Loucy (cell line): Measurements from ENCODE around the gene OR2L3.

Experiments
- EZH2phosphoT487 ChIP-seq: fragments of 200-600 bp; IDR thresholded peaks from 2 replicates; pipeline ENCODE4 v1.6.1; 2018; ENCODE audit warnings: antibody characterized with exemption, mild to moderate bottlenecking, moderate library complexity, borderline replicate concordance
- TF ChIP-seq, protein P1 (sequence below): fragments of 200-600 bp; sonication (generic); conservative IDR thresholded peaks from 2 replicates; pipeline ENCODE4 v1.5.1; 2014; ENCODE audit warnings: mild to moderate bottlenecking, antibody characterized with exemption, low read length

DNA sequence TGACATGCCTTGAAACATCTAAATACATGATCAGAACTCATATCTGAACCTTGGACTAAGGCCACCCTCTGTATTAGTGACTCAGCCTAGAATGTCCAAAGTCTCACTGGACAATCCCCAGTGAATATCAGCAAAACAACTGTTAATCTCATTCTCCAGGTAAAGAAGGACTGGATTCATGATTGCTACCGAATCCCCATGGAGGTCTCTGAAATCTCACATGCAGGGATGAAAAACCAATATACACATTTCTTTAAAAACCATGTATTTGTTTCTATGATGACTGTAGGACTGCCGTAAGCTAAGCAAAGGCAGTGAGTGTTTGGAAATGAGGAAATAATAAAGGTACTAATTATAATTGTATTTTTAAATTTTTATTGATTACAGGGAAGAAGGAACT lies at the start of gene OR2L3:
- TF ChIP-seq, protein P1, sequence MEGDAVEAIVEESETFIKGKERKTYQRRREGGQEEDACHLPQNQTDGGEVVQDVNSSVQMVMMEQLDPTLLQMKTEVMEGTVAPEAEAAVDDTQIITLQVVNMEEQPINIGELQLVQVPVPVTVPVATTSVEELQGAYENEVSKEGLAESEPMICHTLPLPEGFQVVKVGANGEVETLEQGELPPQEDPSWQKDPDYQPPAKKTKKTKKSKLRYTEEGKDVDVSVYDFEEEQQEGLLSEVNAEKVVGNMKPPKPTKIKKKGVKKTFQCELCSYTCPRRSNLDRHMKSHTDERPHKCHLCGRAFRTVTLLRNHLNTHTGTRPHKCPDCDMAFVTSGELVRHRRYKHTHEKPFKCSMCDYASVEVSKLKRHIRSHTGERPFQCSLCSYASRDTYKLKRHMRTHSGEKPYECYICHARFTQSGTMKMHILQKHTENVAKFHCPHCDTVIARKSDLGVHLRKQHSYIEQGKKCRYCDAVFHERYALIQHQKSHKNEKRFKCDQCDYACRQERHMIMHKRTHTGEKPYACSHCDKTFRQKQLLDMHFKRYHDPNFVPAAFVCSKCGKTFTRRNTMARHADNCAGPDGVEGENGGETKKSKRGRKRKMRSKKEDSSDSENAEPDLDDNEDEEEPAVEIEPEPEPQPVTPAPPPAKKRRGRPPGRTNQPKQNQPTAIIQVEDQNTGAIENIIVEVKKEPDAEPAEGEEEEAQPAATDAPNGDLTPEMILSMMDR: no peak
- TF ChIP-seq EZH2phosphoT487: no peak
